SK-N-MC (cell line): ENCODE data around the gene E2F3.
A peak's percentile ranks its signal among the peaks of the same experiment; 100 is the strongest.

ENCODE experiments used
- DNase-seq: peaks from one replicate; pipeline ENCODE4 v3.0.0-alpha.2; 2011; ENCODE audit warnings: low read depth, low spot score
- H3K27ac ChIP-seq: fragments of 200-600 bp; sonication (generic); 2 replicates; pipeline ENCODE4 v1.5.1; 2016; ENCODE audit warnings: mixed run types
- H3K36me3 ChIP-seq: fragments of 200-600 bp; sonication (generic); 2 replicates; pipeline ENCODE4 v1.6.1; 2017; ENCODE audit warnings: antibody characterized with exemption, low read length, mixed read lengths; ENCODE audit not compliant: insufficient read depth
- H3K4me3 ChIP-seq: fragments of 200-600 bp; sonication (generic); 2 replicates; pipeline ENCODE4 v1.5.1; 2016
- H3K9ac ChIP-seq: fragments of 200-600 bp; sonication (generic); 2 replicates; pipeline ENCODE4 v1.8.0; 2017; ENCODE audit warnings: mixed run types, mixed read lengths; ENCODE audit not compliant: insufficient read length
- H3K9me3 ChIP-seq: fragments of 200-600 bp; sonication (generic); 2 replicates; pipeline ENCODE4 v1.6.1; 2017; ENCODE audit warnings: low read depth, mild to moderate bottlenecking, antibody characterized with exemption, low read length, moderate library complexity, mixed read lengths
- EZH2 ChIP-seq: fragments of 200-600 bp; sonication (generic); IDR thresholded peaks from one replicate; pipeline ENCODE4 v1.6.1; 2017; ENCODE audit warnings: antibody characterized with exemption
- FOXP2 ChIP-seq: optimal IDR thresholded peaks from 2 replicates; pipeline ENCODE3; 2011; ENCODE audit warnings: mild to moderate bottlenecking, moderate library complexity; ENCODE audit not compliant: insufficient read depth; ENCODE audit errors: extremely low read length, control extremely low read depth
- POLR2AphosphoS5 ChIP-seq: IDR thresholded peaks from 2 replicates; pipeline ENCODE4 v1.6.1; 2012; ENCODE audit warnings: mild to moderate bottlenecking, low read depth, low read length, borderline replicate concordance

E2F3 gene

DNA sequence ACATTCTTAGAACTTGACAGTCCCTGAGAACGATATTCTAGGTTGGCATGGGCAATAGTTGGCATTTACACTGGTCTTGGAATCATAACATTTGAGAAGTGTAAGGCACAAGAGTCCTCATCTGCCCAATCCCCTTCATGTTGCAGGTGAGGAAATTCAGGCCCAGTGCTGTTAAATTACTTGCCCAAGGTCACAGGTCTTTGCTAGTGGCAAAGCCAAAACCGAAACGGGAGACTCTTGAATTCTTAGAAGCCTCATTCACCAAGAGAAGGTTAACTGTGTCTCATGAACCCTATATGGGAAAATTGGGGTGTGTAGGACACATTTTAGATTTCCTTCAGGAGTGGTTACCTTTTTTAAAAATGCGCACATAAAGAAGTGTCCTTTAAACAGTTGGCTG lies 7.2 kb downstream of the E2F3 start:
- no peak overlapping the region for H3K4me3 ChIP-seq
- peaks cover 77% of the 10 kb centered on the region for H3K36me3 ChIP-seq

DNA sequence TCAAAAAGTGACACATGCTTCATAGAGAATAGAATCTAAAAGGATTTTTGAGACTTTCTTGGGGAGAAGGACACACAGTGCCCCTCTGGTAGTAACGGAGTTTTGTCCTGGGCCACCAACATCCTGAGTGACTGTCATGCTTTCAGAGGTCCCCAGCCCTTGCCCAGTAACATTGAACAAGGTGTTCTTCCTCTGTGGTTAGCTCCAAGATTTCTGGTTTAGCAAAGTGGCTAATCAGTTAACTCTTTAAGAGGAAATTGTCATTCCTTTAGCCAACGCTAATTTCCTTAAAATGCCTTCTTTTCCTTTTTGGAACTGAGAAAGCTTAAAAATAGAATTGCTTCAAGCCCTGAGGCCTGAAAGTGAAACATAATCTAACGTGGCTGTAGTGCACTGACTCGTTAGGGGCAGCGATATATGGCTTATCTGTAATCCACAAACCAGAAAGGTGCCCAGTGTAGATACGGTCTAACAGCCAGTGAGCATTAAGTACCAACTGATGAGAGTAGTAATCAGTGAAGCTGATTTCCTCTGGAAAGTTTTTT lies 7.8 kb downstream of the E2F3 start:
- Histone ChIP-seq H3K9ac (no peak overlapping the region), H3K4me3 (no peak overlapping the region), H3K27ac (0 out of 2 replicates have a peak overlapping the region, but pooled peaks have one; percentile 7), H3K9me3 (no peaks in the 10 kb centered on the region), H3K36me3 (peaks cover 82% of the 10 kb centered on the region)
- TF ChIP-seq FOXP2 (no peak), EZH2 (no peak), POLR2AphosphoS5 (no peak)
- no peak for DNase-seq

More for the DNA sequence above, 7.2 kb downstream of the E2F3 start:
- no peak for DNase-seq
- H3K9ac ChIP-seq, result no peak overlapping the region
- no peak for TF ChIP-seq FOXP2
- no peak overlapping the region for H3K27ac ChIP-seq
- no peaks in the 10 kb centered on the region for H3K9me3 ChIP-seq

DNA sequence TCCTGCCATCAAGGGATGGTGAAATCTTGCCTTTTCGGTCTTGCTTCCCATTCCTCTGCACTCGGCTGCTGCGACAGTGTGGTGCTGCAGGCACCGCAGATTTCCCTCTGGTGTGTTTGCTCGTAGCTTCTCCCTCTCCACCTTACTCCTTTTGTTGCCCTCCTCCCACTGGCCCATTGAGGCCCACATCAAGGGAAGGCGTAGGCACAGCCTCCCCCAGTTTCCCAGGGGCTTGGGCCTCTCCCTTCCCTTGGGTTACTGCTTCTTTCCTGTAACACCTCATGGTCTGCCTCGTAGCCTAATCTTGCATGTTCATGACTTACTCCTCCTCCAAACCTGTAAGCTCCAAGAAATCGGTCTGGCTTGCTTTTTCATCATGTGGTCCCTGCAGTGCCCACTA lies 9.9 kb downstream of the E2F3 start:
- Histone ChIP-seq H3K9ac (no peak overlapping the region), H3K27ac (no peak overlapping the region), H3K9me3 (no peaks in the 10 kb centered on the region), H3K4me3 (no peak overlapping the region), H3K36me3 (peaks cover 81% of the 10 kb centered on the region)
- no peak for DNase-seq
- no peak for TF ChIP-seq EZH2
- no peak for TF ChIP-seq FOXP2

DNA sequence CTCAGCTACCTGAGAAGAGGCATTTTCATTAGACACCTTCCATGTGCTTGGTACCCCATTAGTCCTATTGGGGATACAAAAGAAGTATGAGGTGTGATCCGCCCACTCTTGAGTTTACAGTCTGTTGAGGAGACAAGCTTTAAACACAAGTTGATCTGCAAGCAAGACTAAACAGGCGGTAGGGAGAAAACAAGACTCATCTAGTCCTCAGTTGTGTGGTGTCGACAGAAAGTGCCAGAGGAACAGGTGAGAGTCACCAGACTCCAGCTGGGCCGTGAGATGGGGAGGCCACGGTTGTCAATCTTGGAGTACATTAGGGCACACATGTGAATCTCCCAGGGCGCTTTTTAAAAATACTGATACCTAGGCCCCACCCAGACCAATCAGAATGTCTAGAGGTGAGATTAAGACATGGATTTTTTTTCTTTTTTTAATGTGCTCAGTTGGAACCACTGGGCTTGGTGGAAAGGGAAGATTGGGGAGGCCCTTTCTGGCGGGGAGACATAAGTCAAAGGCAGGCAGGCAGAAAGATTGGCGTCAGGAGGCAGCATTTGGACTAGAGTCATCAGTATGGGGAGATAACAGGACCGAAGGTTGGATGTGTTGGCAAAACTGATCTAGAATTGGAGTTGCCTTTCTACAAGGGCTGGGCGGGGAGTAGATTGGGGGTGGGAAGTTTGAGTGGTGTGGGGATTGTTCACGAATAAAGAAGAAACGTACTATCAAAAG lies 10.4 kb downstream of the E2F3 start:
- Histone ChIP-seq H3K27ac (no peak overlapping the region), H3K4me3 (no peak overlapping the region), H3K9me3 (no peaks in the 10 kb centered on the region), H3K9ac (no peak overlapping the region), H3K36me3 (peaks cover 80% of the 10 kb centered on the region)
- no peak for DNase-seq
- TF ChIP-seq POLR2AphosphoS5 (no peak), FOXP2 (no peak), EZH2 (no peak)

DNA sequence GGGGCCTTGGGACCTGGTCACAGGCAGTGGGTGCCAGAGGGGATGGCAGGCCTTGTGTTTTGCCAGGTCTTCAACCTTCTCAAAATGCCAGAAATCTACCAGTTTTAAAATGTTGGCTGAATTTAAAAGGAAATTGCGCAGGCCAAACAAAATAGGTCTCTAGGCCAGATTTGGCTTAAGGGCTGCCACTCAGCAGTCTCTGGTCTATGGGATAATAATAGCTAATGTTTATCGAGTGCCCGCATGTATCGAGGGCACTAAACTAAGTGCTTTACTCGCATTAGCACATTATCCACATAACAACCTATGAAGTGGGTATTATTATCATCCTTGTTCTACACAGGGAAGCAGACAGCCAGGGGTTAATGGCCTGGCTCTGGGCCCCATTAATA lies 11.0 kb downstream of the E2F3 start:
- Histone ChIP-seq H3K36me3 (peaks cover 77% of the 10 kb centered on the region), H3K27ac (no peak overlapping the region), H3K9ac (no peak overlapping the region), H3K9me3 (no peaks in the 10 kb centered on the region), H3K4me3 (no peak overlapping the region)
- no peak for TF ChIP-seq POLR2AphosphoS5
- no peak for TF ChIP-seq EZH2
- TF ChIP-seq FOXP2, result no peak
- DNase-seq, result no peak

DNA sequence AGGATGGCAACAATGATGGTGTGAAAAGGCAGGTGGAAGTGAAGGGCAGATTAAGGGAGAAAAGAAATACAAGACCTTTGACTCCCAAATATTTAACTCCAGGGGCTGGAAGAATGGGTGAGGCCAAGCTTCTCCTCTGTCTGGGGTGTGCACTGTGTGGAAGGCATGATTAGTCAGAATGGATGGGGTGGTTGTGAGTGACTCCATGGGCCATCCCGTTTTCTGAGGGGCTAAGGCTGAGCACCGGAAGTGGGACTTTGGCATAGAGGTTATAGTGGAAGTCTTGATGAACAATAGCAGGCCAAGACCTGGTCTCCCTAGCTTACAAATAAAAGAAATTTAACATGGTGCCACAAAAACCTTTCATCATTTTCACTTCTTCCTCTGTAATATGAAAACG lies 12.1 kb downstream of the E2F3 start:
- TF ChIP-seq EZH2 (no peak), POLR2AphosphoS5 (no peak), FOXP2 (no peak)
- DNase-seq, result no peak
- Histone ChIP-seq H3K4me3 (no peak overlapping the region), H3K36me3 (peaks cover 72% of the 10 kb centered on the region), H3K9ac (no peak overlapping the region), H3K27ac (no peak overlapping the region), H3K9me3 (no peaks in the 10 kb centered on the region)

DNA sequence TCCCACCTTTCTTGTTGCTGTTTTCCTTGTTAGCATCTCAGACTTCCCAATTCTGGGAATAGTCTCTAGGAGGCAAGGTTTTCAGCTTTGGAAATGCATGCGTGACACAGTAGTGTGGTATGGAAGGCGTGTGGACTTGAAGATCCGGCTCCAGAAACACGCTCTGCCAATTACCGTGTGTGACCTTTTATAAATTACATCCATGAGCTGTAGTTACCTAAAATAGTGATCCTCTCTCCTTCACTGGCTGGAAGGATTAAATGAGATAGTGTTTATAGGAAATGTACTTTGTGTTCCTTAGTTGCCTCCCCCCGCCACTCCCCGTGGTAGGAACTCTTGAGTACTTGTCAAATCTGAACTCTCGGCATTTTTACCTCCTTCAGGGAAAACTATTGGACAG lies 13.0 kb downstream of the E2F3 start:
- Histone ChIP-seq H3K9ac (no peak overlapping the region), H3K4me3 (no peak overlapping the region), H3K9me3 (no peaks in the 10 kb centered on the region), H3K27ac (no peak overlapping the region), H3K36me3 (peaks cover 69% of the 10 kb centered on the region)
- no peak for DNase-seq
- TF ChIP-seq EZH2, result no peak
- no peak for TF ChIP-seq FOXP2
- TF ChIP-seq POLR2AphosphoS5, result no peak

DNA sequence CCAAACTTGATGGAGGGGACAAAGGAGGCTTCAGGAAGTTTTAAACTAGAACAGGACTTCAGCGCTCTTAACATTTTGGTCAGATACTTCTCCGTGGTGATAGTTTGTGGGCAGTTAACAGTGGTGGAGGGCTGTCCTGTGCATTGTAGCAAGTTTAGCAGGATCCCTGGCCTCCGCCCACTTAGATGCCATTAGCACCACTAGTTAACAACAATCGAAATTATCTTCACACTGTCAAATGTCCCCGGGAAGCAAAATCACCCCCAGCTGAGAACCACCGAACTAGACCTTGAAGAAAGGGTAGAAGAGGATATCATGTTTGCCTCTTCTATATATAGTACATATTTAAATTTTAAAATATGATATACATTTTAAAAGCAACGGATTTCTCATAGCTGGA lies 13.6 kb downstream of the E2F3 start:
- Histone ChIP-seq H3K27ac (no peak overlapping the region), H3K9ac (no peak overlapping the region), H3K9me3 (no peaks in the 10 kb centered on the region), H3K4me3 (no peak overlapping the region), H3K36me3 (peaks cover 70% of the 10 kb centered on the region)
- TF ChIP-seq FOXP2, result no peak
- TF ChIP-seq EZH2, result no peak
- no peak for TF ChIP-seq POLR2AphosphoS5
- no peak for DNase-seq

DNA sequence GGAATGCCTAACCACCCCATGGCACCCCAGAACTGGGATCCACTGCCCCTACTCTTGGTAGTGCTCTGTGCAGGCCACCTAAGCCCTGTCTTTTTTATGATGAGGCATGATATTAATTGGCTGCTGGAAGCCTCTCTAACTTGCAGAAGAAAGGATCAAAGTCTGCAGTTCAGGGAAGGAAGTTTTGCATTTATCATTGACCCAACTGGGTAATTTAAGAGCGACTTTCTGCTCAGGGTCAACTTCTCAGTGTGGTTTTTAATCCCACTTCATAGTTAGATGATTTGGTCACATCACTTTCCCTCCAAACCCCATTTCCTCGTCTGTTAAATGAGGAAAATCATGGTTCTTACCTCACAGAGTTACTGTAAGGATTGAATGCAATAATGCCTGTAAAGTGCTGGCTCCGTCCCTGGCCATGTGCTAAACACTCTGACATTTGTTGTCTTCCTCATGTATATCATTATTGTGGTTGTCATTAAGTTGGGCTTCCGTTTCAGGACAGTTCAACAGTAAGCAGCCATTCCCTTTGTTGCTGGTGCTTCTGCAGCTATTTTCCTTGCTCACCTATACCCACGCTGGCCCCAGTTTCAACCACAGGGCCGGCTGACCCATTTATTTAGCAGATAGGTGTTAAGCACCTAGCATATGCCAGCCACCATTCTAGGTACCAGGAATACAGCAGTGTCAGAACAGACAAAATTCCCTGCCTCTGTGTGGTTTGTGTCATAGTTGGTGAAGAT lies 14.2 kb downstream of the E2F3 start:
- peaks cover 70% of the 10 kb centered on the region for H3K36me3 ChIP-seq
- no peaks in the 10 kb centered on the region for H3K9me3 ChIP-seq
- no peak overlapping the region for H3K27ac ChIP-seq
- H3K9ac ChIP-seq, result no peak overlapping the region
- no peak for TF ChIP-seq POLR2AphosphoS5
- TF ChIP-seq EZH2, result no peak
- no peak for TF ChIP-seq FOXP2
- no peak overlapping the region for H3K4me3 ChIP-seq
- DNase-seq, result no peak
